OCI-LY1 (cell line): ENCODE data around the gene NKX2-2.
"Not testable (repeated sequence)": the region's sequence is repeated elsewhere in the genome, so short reads cannot be mapped to it uniquely, and the experiment has no call there.

Source experiments
- EZH2 ChIP-seq: fragments of 200-600 bp; sonication (generic), shearing (Covaris generic); IDR thresholded peaks from 2 replicates; pipeline ENCODE4 v1.8.0; 2017; ENCODE audit warnings: borderline replicate concordance, mixed run types, mild to moderate bottlenecking, antibody characterized with exemption, low read length, moderate library complexity, mixed read lengths
- TF ChIP-seq, protein P1 (sequence below): fragments of 200-600 bp; sonication (generic), shearing (Covaris generic); IDR thresholded peaks from 2 replicates; pipeline ENCODE4 v1.5.1; 2017; ENCODE audit warnings: mild to moderate bottlenecking, antibody characterized with exemption, low read length, moderate library complexity, mixed read lengths

DNA sequence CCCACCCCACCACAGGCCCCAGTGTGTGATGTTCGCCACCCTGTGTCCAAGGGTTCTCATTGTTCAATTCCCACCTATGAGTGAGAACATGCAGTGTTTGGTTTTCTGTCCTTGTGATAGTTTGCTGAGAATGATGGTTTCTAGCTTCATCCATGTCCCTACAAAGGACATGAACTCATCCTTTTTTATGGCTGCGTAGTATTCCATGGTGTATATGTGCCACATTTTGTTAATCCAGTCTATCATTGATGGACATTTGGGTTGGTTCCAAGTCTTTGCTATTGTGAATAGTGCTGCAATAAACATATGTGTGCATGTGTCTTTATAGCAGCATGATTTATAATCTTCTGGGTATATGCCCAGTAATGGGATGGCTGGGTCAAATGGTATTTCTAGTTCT is 33.7 kb downstream of the NKX2-2 start:
- TF ChIP-seq, protein P1, sequence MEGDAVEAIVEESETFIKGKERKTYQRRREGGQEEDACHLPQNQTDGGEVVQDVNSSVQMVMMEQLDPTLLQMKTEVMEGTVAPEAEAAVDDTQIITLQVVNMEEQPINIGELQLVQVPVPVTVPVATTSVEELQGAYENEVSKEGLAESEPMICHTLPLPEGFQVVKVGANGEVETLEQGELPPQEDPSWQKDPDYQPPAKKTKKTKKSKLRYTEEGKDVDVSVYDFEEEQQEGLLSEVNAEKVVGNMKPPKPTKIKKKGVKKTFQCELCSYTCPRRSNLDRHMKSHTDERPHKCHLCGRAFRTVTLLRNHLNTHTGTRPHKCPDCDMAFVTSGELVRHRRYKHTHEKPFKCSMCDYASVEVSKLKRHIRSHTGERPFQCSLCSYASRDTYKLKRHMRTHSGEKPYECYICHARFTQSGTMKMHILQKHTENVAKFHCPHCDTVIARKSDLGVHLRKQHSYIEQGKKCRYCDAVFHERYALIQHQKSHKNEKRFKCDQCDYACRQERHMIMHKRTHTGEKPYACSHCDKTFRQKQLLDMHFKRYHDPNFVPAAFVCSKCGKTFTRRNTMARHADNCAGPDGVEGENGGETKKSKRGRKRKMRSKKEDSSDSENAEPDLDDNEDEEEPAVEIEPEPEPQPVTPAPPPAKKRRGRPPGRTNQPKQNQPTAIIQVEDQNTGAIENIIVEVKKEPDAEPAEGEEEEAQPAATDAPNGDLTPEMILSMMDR, result not testable (repeated sequence)
- TF ChIP-seq EZH2, result not testable (repeated sequence)
